GM12801 (cell line): ENCODE results near the gene CRYGN.

Experiments
- TF ChIP-seq, protein P1 (sequence below): IDR thresholded peaks from one replicate; pipeline ENCODE4 v1.5.1; 2011; ENCODE audit warnings: control low read depth; ENCODE audit not compliant: insufficient read length; ENCODE audit errors: extremely low read depth

CRYGN gene

DNA sequence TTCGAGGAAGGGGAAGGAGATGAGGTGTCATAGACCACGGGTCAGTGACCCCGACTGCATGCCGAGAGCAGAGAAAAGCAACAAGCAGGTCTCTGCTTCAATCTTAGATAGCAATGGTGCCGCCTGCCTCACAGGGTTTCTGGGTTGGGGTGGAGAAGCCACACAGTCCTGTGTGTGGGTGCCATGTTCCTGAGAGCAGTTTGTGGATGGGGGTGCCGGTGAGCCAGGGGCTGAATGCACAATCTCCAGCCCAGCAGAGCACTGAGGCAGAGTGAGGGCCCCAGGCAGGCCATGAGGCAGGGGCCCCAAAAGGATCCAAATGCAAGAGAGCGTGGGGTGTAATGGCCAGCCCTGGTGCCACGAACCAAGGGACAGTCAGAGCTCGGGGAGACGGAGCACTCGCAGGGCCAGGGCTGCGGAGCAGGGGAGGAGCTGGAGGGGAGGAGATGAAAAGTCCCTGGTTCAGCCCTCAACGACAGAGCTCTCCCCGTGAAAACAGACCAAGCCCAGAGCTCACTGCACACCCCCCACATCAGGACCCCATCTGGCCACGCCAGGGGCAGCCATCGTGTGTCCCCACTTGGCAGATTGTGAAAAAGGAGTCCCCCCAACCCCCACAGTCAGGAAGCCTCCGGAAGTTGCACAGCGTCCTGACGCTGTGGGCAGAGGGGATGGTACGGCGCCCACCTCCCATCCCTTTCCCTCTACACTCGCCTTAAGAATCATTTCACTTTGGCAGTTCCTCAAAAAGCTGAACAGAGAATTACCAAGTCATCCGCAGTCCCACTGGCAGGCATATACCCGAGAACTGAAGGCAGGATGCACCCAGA is 50.0 kb downstream of the CRYGN start:
- TF ChIP-seq, protein P1, sequence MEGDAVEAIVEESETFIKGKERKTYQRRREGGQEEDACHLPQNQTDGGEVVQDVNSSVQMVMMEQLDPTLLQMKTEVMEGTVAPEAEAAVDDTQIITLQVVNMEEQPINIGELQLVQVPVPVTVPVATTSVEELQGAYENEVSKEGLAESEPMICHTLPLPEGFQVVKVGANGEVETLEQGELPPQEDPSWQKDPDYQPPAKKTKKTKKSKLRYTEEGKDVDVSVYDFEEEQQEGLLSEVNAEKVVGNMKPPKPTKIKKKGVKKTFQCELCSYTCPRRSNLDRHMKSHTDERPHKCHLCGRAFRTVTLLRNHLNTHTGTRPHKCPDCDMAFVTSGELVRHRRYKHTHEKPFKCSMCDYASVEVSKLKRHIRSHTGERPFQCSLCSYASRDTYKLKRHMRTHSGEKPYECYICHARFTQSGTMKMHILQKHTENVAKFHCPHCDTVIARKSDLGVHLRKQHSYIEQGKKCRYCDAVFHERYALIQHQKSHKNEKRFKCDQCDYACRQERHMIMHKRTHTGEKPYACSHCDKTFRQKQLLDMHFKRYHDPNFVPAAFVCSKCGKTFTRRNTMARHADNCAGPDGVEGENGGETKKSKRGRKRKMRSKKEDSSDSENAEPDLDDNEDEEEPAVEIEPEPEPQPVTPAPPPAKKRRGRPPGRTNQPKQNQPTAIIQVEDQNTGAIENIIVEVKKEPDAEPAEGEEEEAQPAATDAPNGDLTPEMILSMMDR: no peak

DNA sequence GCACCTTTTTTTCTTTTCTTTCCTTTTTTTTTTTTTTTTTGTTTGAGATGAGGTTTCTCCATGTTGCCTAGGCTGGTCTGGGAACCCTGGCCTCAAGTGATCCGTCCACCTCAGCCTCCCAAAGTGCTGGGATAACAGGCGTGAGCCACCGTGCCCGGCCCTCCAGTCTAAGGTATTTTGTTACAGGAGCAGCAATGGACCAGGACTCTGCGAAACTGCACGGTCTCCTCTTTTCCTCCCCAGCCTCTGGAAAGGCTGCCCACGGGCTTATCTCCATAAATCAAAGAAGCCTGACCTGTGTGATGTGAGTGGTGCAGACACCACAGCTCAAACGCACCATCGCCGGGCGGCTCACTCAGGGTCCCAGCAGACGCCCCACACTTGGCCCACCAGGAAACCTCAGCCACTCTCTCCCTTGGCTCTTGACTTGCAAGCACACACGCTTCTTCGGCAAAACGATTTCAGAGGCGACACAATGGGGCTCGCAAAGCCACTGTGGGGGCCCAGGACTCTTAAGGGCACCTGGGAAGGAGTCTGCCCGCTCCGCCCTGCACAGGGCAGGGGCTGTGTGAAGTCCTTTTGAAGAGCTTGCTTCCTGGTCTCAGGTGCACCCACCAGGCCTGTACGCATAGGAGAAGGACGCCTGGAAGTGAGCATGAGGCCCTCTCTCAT is 50.7 kb downstream of the CRYGN start:
- TF ChIP-seq, protein P1: no peak

DNA sequence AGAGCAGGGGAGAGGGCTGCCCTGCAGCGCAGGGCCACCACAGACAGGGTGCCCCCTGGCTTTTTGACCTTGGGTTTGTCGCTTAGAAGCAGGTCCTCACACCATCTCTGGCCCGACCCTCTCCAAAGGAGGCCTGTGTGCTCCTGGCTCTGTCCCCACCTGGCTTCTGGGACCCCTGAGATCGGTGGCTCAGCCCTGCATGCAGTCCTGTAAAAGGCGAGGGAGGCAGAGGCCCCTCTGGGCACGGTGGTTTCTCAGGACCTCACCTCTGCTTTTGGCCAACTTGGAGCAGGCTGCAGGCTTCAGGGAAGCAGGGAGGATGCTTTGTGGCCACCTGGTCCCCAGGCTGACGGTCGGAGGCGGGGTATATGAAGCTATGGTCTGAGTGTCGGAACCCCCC is 51.5 kb downstream of the CRYGN start:
- TF ChIP-seq, protein P1: no peak

DNA sequence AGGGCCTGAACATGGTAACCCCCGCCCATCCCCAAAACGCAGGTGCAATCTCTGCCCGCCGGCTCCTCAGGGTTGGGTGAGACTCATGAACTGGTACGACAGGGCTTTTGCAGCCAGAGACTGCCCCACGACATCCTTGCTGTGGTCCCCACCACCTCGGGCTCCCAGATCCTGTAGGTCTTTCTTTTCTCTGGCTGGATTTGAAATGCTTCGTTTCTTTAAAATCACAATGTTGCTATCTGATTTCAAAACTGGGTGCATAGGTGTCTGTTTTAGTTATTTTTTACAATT is 52.0 kb downstream of the CRYGN start:
- TF ChIP-seq, protein P1: no peak

DNA sequence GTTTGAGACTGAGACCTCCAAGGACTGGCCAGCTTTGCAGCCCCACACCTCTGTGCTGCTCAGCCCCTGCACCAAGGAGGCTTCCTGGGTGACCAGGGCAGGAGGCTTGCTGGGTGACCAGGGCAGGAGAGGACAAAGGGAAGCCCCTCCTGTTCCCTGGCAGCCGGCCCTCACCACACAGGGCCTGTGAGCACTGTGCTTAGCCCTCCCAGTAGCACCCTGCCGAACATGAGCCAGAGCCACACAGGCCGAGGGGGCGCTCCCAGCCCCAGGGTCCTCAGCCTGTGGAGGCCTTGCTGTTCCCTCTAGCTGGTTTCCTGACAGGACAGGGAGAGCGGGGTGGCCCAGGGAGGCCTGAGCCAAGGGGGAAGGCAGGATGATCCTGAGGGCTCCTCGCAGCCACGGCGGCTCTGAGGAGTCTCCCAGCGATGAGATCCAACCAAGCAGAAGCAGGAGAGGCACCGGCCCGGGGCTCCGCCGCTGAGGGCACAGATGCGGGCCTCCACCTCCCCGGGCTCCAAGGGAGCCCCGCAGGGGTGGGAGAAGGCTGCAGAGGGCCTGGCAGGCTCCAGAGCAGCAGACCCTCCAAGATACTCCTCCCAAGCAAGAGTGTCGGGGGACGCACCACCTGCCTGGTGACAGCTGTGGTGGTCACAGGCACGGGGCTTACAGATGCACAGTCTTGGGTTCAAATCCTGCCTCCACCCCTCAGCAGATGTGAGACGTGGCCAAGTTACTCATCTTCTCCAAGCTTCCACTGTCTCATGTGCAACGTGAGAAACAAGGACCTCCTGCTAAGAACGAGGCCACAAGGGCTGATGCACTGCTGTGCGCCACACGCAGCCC is 52.6 kb downstream of the CRYGN start:
- TF ChIP-seq, protein P1: no peak

DNA sequence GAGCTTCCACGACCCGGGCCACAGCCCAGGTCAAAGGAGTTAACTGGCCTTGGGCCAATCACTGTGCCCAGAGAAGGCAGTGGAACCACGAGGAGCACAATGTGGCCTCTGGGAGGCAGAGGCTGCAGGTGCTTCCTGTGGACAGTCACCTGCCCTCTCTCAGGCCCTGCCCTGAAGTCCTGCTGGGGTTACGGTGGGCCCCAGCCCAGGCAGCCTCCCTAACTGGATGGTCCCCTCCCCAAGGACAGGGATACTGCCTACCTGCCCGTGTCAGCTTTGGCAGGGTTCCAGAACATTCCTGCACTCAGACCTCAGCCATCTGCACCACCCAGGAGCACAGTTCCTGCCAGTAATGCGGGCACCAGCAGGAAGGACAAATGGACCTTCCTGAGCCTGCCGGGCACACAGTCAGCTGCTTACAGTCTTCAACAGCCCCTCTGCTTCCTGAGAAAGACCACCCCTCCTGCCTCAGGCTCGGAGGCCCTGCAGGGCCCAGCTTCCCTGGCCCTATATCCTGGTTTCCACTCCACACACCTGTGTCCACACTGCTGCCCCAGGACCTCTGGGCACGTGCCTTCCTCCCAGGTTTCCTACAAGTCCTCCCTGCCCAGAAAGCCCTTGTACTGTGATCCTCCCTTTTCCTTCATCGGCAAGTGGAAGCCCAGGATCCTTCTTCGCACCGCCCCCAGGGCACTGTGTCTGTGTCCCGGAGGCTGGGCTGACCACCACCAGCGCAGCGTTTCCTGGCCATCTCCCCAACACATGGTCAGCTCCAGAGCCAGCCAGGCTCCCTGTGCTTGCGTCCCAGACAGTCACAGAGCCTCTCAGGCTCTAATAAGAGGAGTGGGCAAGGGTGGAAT is 53.4 kb downstream of the CRYGN start:
- TF ChIP-seq, protein P1: no peak
